Measurements from ENCODE around the gene TBX21.

DNA sequence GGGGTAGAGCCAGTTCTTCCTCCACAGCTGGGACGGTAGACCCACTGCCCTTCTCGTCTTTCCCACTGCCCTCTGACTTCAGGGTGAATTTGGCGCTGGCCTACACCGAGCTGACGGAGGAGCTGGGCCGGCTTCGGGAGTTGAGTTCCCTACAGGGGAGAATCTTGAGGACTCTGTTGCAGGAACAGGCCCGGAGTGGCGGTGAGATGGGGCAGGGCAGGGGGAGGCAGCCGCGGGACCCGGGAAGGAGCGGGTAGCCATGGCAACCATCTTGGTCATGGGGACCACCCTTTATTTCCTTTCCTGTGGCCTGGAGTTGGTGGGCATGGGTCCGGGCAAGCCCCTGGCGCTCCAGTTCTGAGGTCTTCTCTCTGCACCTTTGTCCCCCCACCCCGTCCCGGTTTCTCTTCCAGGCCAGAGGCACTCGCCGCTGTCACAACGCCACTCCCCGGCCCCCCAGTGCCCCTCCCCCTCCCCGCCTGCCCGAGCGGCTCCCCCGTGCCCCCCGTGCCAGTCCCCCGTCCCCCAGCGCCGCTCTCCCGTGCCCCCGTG is 24.6 kb upstream of the TBX21 start:
- no peak for TF ChIP-seq POLR2A (IDR thresholded peaks at IDR 0.05)
- TF ChIP-seq, protein P1, sequence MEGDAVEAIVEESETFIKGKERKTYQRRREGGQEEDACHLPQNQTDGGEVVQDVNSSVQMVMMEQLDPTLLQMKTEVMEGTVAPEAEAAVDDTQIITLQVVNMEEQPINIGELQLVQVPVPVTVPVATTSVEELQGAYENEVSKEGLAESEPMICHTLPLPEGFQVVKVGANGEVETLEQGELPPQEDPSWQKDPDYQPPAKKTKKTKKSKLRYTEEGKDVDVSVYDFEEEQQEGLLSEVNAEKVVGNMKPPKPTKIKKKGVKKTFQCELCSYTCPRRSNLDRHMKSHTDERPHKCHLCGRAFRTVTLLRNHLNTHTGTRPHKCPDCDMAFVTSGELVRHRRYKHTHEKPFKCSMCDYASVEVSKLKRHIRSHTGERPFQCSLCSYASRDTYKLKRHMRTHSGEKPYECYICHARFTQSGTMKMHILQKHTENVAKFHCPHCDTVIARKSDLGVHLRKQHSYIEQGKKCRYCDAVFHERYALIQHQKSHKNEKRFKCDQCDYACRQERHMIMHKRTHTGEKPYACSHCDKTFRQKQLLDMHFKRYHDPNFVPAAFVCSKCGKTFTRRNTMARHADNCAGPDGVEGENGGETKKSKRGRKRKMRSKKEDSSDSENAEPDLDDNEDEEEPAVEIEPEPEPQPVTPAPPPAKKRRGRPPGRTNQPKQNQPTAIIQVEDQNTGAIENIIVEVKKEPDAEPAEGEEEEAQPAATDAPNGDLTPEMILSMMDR (IDR thresholded peaks at IDR 0.05), result no peak
